SHP77 treated with DMSO at 0.1 percent for 48 hours (cell line): ENCODE measurements around the gene POC1A.

ENCODE experiments used
- DNase-seq: peaks from one replicate; lab custom pipeline; 2025; lab: John Stamatoyannopoulos, UW

The POC1A gene

GRCh38 chr3:52128118-52128683 lies 26.0 kb downstream of the POC1A start:
- DNase-seq = no peak

- DNase-seq = no peak
Measured at GRCh38 chr3:52126500-52126899, 27.7 kb downstream of the POC1A start.

GRCh38 chr3:52126036-52126435 lies 28.2 kb downstream of the POC1A start:
- no peak for DNase-seq

- no peak for DNase-seq
Measured at GRCh38 chr3:52124766-52125165, 29.5 kb downstream of the POC1A start.

GRCh38 chr3:52124126-52124525 lies 30.1 kb downstream of the POC1A start:
- DNase-seq = no peak

GRCh38 chr3:52123106-52123725 lies 31.0 kb downstream of the POC1A start:
- no peak for DNase-seq

GRCh38 chr3:52122491-52122890 lies 31.7 kb downstream of the POC1A start:
- DNase-seq = no peak

GRCh38 chr3:52121813-52122212 lies 32.4 kb downstream of the POC1A start:
- no peak for DNase-seq

- no peak for DNase-seq
Measured at GRCh38 chr3:52121464-52121805, 32.8 kb downstream of the POC1A start.

- no peak for DNase-seq
Measured at GRCh38 chr3:52120556-52121463, 33.4 kb downstream of the POC1A start.

- DNase-seq = no peak
Measured at GRCh38 chr3:52119826-52120225, 34.4 kb downstream of the POC1A start.

GRCh38 chr3:52119099-52119498 lies 35.1 kb downstream of the POC1A start:
- DNase-seq = no peak

- DNase-seq = no peak
Measured at GRCh38 chr3:52118156-52118875, 35.9 kb downstream of the POC1A start.

GRCh38 chr3:52117537-52117936 lies 36.7 kb downstream of the POC1A start:
- DNase-seq = no peak

- DNase-seq = no peak
Measured at GRCh38 chr3:52112056-52112455, 42.2 kb downstream of the POC1A start.

GRCh38 chr3:52110502-52110901 lies 43.7 kb downstream of the POC1A start:
- DNase-seq = no peak

GRCh38 chr3:52109611-52110301 lies 44.5 kb downstream of the POC1A start:
- no peak for DNase-seq

- no peak for DNase-seq
Measured at GRCh38 chr3:52108302-52109232, 45.7 kb downstream of the POC1A start.

GRCh38 chr3:52106951-52107611 lies 47.1 kb downstream of the POC1A start:
- no peak for DNase-seq
